ENCODE data around the gene ITPKC. TPM values are rescaled to one million over a fixed set of nuclear protein-coding genes. Genes with fewer than 3 reads are reported as not detected.

Gene ITPKC
- polyA plus RNA-seq, 3 donors = 2.7 to 5.7 (median 2.9) TPM

DNA sequence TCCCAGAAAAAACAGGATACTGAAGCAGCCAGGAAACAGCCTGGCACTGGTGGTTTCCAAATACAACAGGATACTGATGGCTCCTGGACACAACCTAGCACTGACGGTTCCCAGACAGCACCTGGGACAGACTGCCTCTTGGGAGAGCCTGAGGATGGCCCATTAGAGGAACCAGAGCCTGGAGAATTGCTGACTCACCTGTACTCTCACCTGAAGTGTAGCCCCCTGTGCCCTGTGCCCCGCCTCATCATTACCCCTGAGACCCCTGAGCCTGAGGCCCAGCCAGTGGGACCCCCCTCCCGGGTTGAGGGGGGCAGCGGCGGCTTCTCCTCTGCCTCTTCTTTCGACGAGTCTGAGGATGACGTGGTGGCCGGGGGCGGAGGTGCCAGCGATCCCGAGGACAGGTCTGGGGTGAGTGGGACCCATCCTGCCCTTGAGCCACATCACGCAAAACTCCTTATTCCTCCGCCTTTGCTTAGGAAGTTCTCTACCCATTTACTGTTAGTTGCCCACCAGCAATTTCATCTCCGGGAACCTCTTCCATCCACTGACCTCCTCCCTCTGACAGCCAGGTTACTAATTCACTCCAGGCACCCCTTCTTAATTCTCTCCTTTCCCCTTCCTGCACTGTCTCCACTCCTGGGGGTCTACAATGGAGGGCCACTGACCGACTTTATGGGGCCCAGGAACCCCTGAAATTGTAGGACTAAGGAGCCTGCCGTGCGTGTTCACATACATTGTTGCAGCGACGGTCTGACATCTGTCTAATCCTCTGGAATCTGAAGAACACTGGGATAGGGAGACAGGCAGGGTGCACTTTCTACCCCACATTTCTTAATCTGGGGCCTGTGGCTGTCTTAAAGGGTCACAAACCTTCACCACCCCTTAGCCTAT lies 1.2 kb downstream of the ITPKC start:
- H3K36me3 ChIP-seq (replicated peaks in 1 of 2; ENCODE audit: control insufficient read depth in 1 of 2, insufficient read depth in 2 of 2, low read length in 2 of 2) = peaks cover 0 to 6% of the 10 kb centered on the region in 2 donors
- peaks cover 14 to 17% of the 10 kb centered on the region in 2 donors for H3K36me3 Mint-ChIP-seq
- H3K27me3 ChIP-seq (ENCODE audit: control insufficient read depth in 2 of 2, insufficient read depth in 2 of 2, low read length in 2 of 2) = no peaks in the 10 kb centered on the region
- H3K9me3 ChIP-seq (replicated peaks in 1 of 2; ENCODE audit: control insufficient read depth in 1 of 2, insufficient read depth in 1 of 2, low read length in 2 of 2) = no peaks in the 10 kb centered on the region
- DNase-seq = peak in 1 of 3 donors; percentile 28
- H3K27ac Mint-ChIP-seq = peak overlapping the region; percentile 70 to 94 (median 86)
- intact Hi-C loops (cut with micrococcal nuclease) = loop anchor here in 1 of 2 donors (1.0 to 2.0 kb wide), 3 partner anchors 27 to 80 kb away; no protein-coding TSS in a partner anchor
- WGBS (ENCODE audit: insufficient coverage) = 82% methylated on average over 14 of the region's 20 CpGs
- H3K4me2 ChIP-seq (replicated peaks; ENCODE audit: extremely low read depth, low read length, poor library complexity, severe bottlenecking) = peak overlapping the region; percentile 87
- peaks cover 39% of the 10 kb centered on the region for H3K79me2 ChIP-seq (ENCODE audit: insufficient read depth, low read length)
- peak overlapping the region; percentile 57 to 91 (median 83) for H3K4me3 ChIP-seq (replicated peaks in 1 of 3; ENCODE audit: low read depth in 2 of 3, low read length in 3 of 3)
- H3K27ac ChIP-seq (ENCODE audit: low read depth in 1 of 2, low read length in 2 of 2) = peak overlapping the region in 1 of 2 donors; percentile 96
- peaks cover 0 to 6% (median 4%) of the 10 kb centered on the region in 3 donors for H3K27me3 Mint-ChIP-seq (ENCODE audit: low read depth in 3 of 3)
- peaks cover 60 to 69% of the 10 kb centered on the region in 2 donors for H3K4me1 ChIP-seq (ENCODE audit: control insufficient read depth in 1 of 2, insufficient read depth in 2 of 2, low read length in 2 of 2)
- peaks cover 8% of the 10 kb centered on the region for H4K20me1 ChIP-seq (ENCODE audit: insufficient read depth, low read length)
- peak overlapping the region; percentile 96 for H2AFZ ChIP-seq (ENCODE audit: insufficient read depth, low read depth, low read length, poor library complexity, severe bottlenecking)
- peak overlapping the region; percentile 88 for H3K9ac ChIP-seq (ENCODE audit: insufficient read depth, low read length, poor library complexity, severe bottlenecking)
- TF ChIP-seq, protein P1, sequence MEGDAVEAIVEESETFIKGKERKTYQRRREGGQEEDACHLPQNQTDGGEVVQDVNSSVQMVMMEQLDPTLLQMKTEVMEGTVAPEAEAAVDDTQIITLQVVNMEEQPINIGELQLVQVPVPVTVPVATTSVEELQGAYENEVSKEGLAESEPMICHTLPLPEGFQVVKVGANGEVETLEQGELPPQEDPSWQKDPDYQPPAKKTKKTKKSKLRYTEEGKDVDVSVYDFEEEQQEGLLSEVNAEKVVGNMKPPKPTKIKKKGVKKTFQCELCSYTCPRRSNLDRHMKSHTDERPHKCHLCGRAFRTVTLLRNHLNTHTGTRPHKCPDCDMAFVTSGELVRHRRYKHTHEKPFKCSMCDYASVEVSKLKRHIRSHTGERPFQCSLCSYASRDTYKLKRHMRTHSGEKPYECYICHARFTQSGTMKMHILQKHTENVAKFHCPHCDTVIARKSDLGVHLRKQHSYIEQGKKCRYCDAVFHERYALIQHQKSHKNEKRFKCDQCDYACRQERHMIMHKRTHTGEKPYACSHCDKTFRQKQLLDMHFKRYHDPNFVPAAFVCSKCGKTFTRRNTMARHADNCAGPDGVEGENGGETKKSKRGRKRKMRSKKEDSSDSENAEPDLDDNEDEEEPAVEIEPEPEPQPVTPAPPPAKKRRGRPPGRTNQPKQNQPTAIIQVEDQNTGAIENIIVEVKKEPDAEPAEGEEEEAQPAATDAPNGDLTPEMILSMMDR (IDR thresholded peaks at IDR 0.05) = no peak
- peaks cover 78% of the 10 kb centered on the region for H3K4me1 Mint-ChIP-seq
- peaks cover 0 to 3% (median 0%) of the 10 kb centered on the region in 7 donors for H3K9me3 Mint-ChIP-seq
- peak overlapping the region; percentile 84 to 94 for H3K4me3 Mint-ChIP-seq

DNA sequence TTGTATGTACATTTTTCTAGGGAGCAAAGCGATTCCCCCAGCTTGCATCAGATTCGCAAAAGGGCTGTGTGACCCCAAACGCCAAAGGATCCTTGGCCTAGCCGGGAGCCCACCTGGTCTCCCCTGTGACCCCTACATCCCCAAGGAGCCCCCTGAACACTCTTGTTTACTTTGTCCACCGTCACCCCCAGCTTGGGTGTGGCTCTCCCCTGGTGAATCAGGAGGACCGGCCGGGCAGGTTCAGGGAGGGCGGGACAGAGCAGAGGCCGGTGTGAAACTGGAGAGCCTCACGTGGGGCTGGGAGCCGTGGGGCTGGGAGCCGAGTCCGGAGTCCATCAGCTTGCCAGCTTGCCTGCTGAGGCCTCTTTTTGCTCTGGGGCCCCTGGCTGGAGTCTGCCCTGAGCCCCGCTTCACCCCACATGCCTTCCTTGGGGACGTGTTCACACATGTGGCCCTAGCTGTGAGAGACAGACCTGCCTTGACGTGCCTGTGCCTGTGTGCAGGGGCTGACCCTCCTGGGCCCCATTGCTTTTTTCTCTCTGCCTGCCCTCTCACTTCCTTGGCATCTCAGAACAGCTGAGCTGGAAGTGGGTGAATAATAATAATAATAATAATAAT lies 2.0 kb downstream of the ITPKC start:
- H3K4me2 ChIP-seq (replicated peaks; ENCODE audit: extremely low read depth, low read length, poor library complexity, severe bottlenecking) = peak overlapping the region; percentile 87
- Mint-ChIP-seq H3K4me3 (peak overlapping the region; percentile 84 to 94), H3K27me3 (ENCODE audit: low read depth in 3 of 3) (peaks cover 0 to 8% (median 4%) of the 10 kb centered on the region in 3 donors), H3K27ac (peak overlapping the region; percentile 20 to 89 (median 72)), H3K4me1 (peaks cover 76% of the 10 kb centered on the region), H3K36me3 (peaks cover 18 to 19% of the 10 kb centered on the region in 2 donors), H3K9me3 (peaks cover 0 to 8% (median 0%) of the 10 kb centered on the region in 7 donors)
- H2AFZ ChIP-seq (ENCODE audit: insufficient read depth, low read depth, low read length, poor library complexity, severe bottlenecking) = peak overlapping the region; percentile 33
- TF ChIP-seq, protein P1 (IDR thresholded peaks at IDR 0.05) = no peak
- peak overlapping the region in 2 of 3 experiments; percentile 15 to 91 for H3K4me3 ChIP-seq (replicated peaks in 1 of 3; ENCODE audit: low read depth in 2 of 3, low read length in 3 of 3)
- WGBS (ENCODE audit: insufficient coverage) = 44% methylated on average over 15 of the region's 16 CpGs
- H3K36me3 ChIP-seq (replicated peaks in 1 of 2; ENCODE audit: control insufficient read depth in 1 of 2, insufficient read depth in 2 of 2, low read length in 2 of 2) = peaks cover 2 to 12% of the 10 kb centered on the region in 2 donors
- no peaks in the 10 kb centered on the region for H3K9me3 ChIP-seq (replicated peaks in 1 of 2; ENCODE audit: control insufficient read depth in 1 of 2, insufficient read depth in 1 of 2, low read length in 2 of 2)
- DNase-seq = peak in 1 of 3 donors; percentile 20
- H4K20me1 ChIP-seq (ENCODE audit: insufficient read depth, low read length) = peaks cover 10% of the 10 kb centered on the region
- H3K4me1 ChIP-seq (ENCODE audit: control insufficient read depth in 1 of 2, insufficient read depth in 2 of 2, low read length in 2 of 2) = peaks cover 60 to 67% of the 10 kb centered on the region in 2 donors
- no peaks in the 10 kb centered on the region for H3K27me3 ChIP-seq (ENCODE audit: control insufficient read depth in 2 of 2, insufficient read depth in 2 of 2, low read length in 2 of 2)
- peak overlapping the region in 1 of 2 donors; percentile 96 for H3K27ac ChIP-seq (ENCODE audit: low read depth in 1 of 2, low read length in 2 of 2)
- intact Hi-C loops (cut with micrococcal nuclease) = no loop called here
- peak overlapping the region; percentile 88 for H3K9ac ChIP-seq (ENCODE audit: insufficient read depth, low read length, poor library complexity, severe bottlenecking)
- peaks cover 37% of the 10 kb centered on the region for H3K79me2 ChIP-seq (ENCODE audit: insufficient read depth, low read length)
